Heart right ventricle (tissue), 16 donors: Measurements from ENCODE around the gene CLPTM1L. TPM values are rescaled to one million over a fixed set of nuclear protein-coding genes. Genes with fewer than 3 reads are reported as not detected.

Experiments
- ATAC-seq, 8 donors: fragments of 200-7000 bp; cut with Tn5 transposase; one replicate each; pipeline ENCODE4 v1.9.1; 2020; ENCODE audit warnings: mild to moderate bottlenecking in 8 of 8, moderate library complexity in 8 of 8, moderate number of reproducible peaks in 1 of 8
- DNase-seq, 2 donors: peaks; one replicate each; pipeline ENCODE4 v3.0.0-alpha.2; 2020
- H3K27ac ChIP-seq, 10 donors: fragments of 200-600 bp; sonication (generic) in 2 of 10; one replicate each; pipeline versions ENCODE4 v1.5.0 to v1.8.0; 2020 to 2022; ENCODE audit warnings: mild to moderate bottlenecking in 3 of 10
- H3K27me3 ChIP-seq, 7 donors: fragments of 200-600 bp; one replicate each; pipeline ENCODE4 v1.8.0; 2021 to 2022; ENCODE audit warnings: mild to moderate bottlenecking in 2 of 7
- H3K36me3 ChIP-seq, 9 donors: fragments of 200-600 bp; sonication (generic) in 1 of 9; one replicate each; pipeline versions ENCODE4 v1.5.0 to v1.8.0; 2020 to 2022; ENCODE audit warnings: mild to moderate bottlenecking in 2 of 9
- H3K4me1 ChIP-seq, 9 donors: fragments of 200-600 bp; sonication (generic) in 1 of 9; one replicate each; pipeline versions ENCODE4 v1.5.0 to v1.8.0; 2020 to 2022; ENCODE audit warnings: mild to moderate bottlenecking in 4 of 9
- H3K4me3 ChIP-seq, 10 donors: fragments of 200-600 bp; sonication (generic) in 2 of 10; one replicate each; pipeline versions ENCODE4 v1.5.0 to v1.8.0; 2020 to 2022; ENCODE audit warnings: mild to moderate bottlenecking in 7 of 10, moderate library complexity in 2 of 10
- H3K9me3 ChIP-seq, 11 donors: fragments of 200-600 bp in 10 of 11; sonication (generic) in 2 of 11; one replicate each; pipeline versions ENCODE4 v1.5.0 to v1.8.0; 2013 to 2022; ENCODE audit warnings: mild to moderate bottlenecking in 2 of 11, control low read depth in 1 of 11, moderate library complexity in 1 of 11
- CTCF ChIP-seq, 9 donors: fragments of 200-600 bp; sonication (generic) in 2 of 9; IDR thresholded peaks; one replicate each; pipeline versions ENCODE4 v1.5.0 to v1.8.0; 2021 to 2022; ENCODE audit warnings: antibody characterized with exemption in 9 of 9, mild to moderate bottlenecking in 5 of 9, moderate library complexity in 1 of 9
- WGBS, 2 donors: extraction: QIAGEN DNeasy Blood & Tissue Kit; methylation state at CpG; one replicate each; pipeline ENCODE4 v1.1.7; 2013; ENCODE audit warnings: inconsistent platforms in 1 of 2; 5-methylcytosine and 5-hydroxymethylcytosine counted together
- intact Hi-C, 10 donors: fragments of 100-400 bp; cut with DNase I; formaldehyde crosslinking; loops; one replicate each; pipeline versions ENCODE4 v1.11.1 to v1.14.2; 2022
- polyA plus RNA-seq, 2 donors: library from polyadenylated mRNA; stranded (reverse); fragments of 200-250 nt; gene quantifications; one replicate each; pipeline ENCODE4 v1.2.3, GENCODE V29; 2013
- total RNA-seq, 10 donors: library from RNA; stranded (reverse); fragmentation: NEBNext Ultra II Directional in 3 of 10; extraction: Animal tissue kit (Norgen Biotek cat#: 25700) in 3 of 10; gene quantifications; one replicate each; pipeline versions ENCODE4 v1.2.1 to v1.2.4, GENCODE V29; 2021 to 2023
- donor health status: Arrhythmogenic right ventricular cardiomyopathy.
- donor health status: ischemic (EF 13 %, LVEDD 7.1; RV severe dilation, severe dysfunction).
- donor health status: healthy with polysubstance abuse.
- donor health status: DM: no; HTN: yes; CAD: no.
- donor health status: DM: no; HTN: no; CAD: no.
- donor health status: ischemic (EF 25% LVEDD 6.9; RV normal size, moderate dysfunction).
- donor health status: ischemic (EF 25% LVEDD 5.7; RV mildly dilated, moderate dysfunction).
- donor health status: healthy.
- donor health status: DM: yes; HTN: yes; CAD: no.
- donor health status: Ischemic cardiomyopathy.
- donor health status: ischemic (EF 35%, LVEDD 5.7; RV mildly dilated, moderate dysfunction).
- donor health status: nonischemic (EF 11% LVEDD 7.7; RV severe dilation, severe dysfunction).
- donor health status: DM: yes; HTN: yes; CAD: no.
- donor health status: PGD.
- donor health status: ischemic (EF 29% LVEDD 5.4; RV normal size, mild dysfunction).
- donor health status: nonischemic (EF 23%, LVEDD 6.1; RV moderate dilation, normal function).

Gene CLPTM1L
- total and polyA plus RNA-seq, 12 donors: 21.5 to 78.0 (median 32.5) TPM

- ATAC-seq: no peak
Observed at GRCh38 chr5:1300581-1301083, 44.3 kb downstream of the CLPTM1L start.

GRCh38 chr5:1299961-1300360 is 44.9 kb downstream of the CLPTM1L start:
- Histone ChIP-seq H3K4me1 (no peaks in the 10 kb centered on the region), H3K4me3 (no peak overlapping the region), H3K36me3 (no peaks in the 10 kb centered on the region), H3K27ac (no peak overlapping the region), H3K27me3 (peaks cover 0 to 34% (median 16%) of the 10 kb centered on the region in 7 donors), H3K9me3 (peaks cover 0 to 15% (median 0%) of the 10 kb centered on the region in 11 donors)
- ATAC-seq: no peak
- intact Hi-C loops: no loop called here
- 72 to 79% methylated on average over 17 of the region's 17 CpGs for WGBS, 2 donors
- DNase-seq: no peak
- no peak for TF ChIP-seq CTCF (IDR thresholded peaks at IDR 0.05)

More at GRCh38 chr5:1300581-1301083, 44.3 kb downstream of the CLPTM1L start:
- Histone ChIP-seq H3K27me3 (peaks cover 0 to 27% (median 9%) of the 10 kb centered on the region in 7 donors), H3K9me3 (peaks cover 0 to 15% (median 0%) of the 10 kb centered on the region in 11 donors), H3K27ac (no peak overlapping the region), H3K4me3 (no peak overlapping the region), H3K36me3 (no peaks in the 10 kb centered on the region), H3K4me1 (no peaks in the 10 kb centered on the region)
- 86 to 87% methylated on average over 20 of the region's 20 CpGs for WGBS, 2 donors
- no peak for DNase-seq
- intact Hi-C loops: no loop called here
- TF ChIP-seq CTCF (IDR thresholded peaks at IDR 0.05): no peak

GRCh38 chr5:1299511-1299850 is 45.4 kb downstream of the CLPTM1L start:
- Histone ChIP-seq H3K9me3 (peaks cover 0 to 15% (median 0%) of the 10 kb centered on the region in 11 donors), H3K27ac (no peak overlapping the region), H3K27me3 (peaks cover 0 to 39% (median 21%) of the 10 kb centered on the region in 7 donors), H3K4me1 (peaks cover 0 to 1% (median 0%) of the 10 kb centered on the region in 9 donors), H3K36me3 (no peaks in the 10 kb centered on the region), H3K4me3 (no peak overlapping the region)
- no peak for DNase-seq
- intact Hi-C loops: no loop called here
- ATAC-seq: no peak
- no peak for TF ChIP-seq CTCF (IDR thresholded peaks at IDR 0.05)
- 83% methylated on average over 9 of the region's 9 CpGs for WGBS, 2 donors

- 79 to 80% methylated on average over 33 of the region's 33 CpGs for WGBS, 2 donors
- intact Hi-C loops: no loop called here
Observed at GRCh38 chr5:1298723-1299510, 46.0 kb downstream of the CLPTM1L start.

More at GRCh38 chr5:1298723-1299510, 46.0 kb downstream of the CLPTM1L start:
- no peak for ATAC-seq
- Histone ChIP-seq H3K4me1 (peaks cover 0 to 5% (median 0%) of the 10 kb centered on the region in 9 donors), H3K4me3 (no peak overlapping the region), H3K27ac (no peak overlapping the region), H3K36me3 (no peaks in the 10 kb centered on the region), H3K27me3 (peaks cover 0 to 44% (median 26%) of the 10 kb centered on the region in 7 donors), H3K9me3 (peaks cover 0 to 15% (median 0%) of the 10 kb centered on the region in 11 donors)
- TF ChIP-seq CTCF (IDR thresholded peaks at IDR 0.05): no peak
- no peak for DNase-seq
